ENCODE data around the gene PCSK9.

- TF ChIP-seq EP300 (IDR thresholded peaks at IDR 0.05; ENCODE audit: borderline replicate concordance) (no peak), YY1 (IDR thresholded peaks at IDR 0.05; ENCODE audit: low read depth) (no peak)
Measured at GRCh38 chr1:54993140-54993539, 46.2 kb upstream of the PCSK9 start.
